Ishikawa (cell line): ENCODE results near the gene OR8D1.

Experiments
- CEBPB ChIP-seq: IDR thresholded peaks from 2 replicates; pipeline ENCODE4 v1.6.1; 2012
- CREB1 ChIP-seq: IDR thresholded peaks from 2 replicates; pipeline ENCODE4 v1.6.1; 2012; ENCODE audit warnings: low read depth
- EGR1 ChIP-seq: IDR thresholded peaks from 2 replicates; pipeline ENCODE4 v1.6.1; 2012
- EP300 ChIP-seq: IDR thresholded peaks from 2 replicates; pipeline ENCODE4 v1.6.1; 2012; ENCODE audit warnings: borderline replicate concordance
- FOXM1 ChIP-seq: IDR thresholded peaks from 2 replicates; pipeline ENCODE4 v1.6.1; 2012; ENCODE audit warnings: low read depth, borderline replicate concordance
- MAX ChIP-seq: IDR thresholded peaks from 2 replicates; pipeline ENCODE4 v1.6.1; 2012
- NFIC ChIP-seq: IDR thresholded peaks from 2 replicates; pipeline ENCODE4 v1.6.1; 2012
- RAD21 ChIP-seq: IDR thresholded peaks from 2 replicates; pipeline ENCODE4 v1.6.1; 2012; ENCODE audit warnings: low read depth
- TAF1 ChIP-seq: IDR thresholded peaks from 2 replicates; pipeline ENCODE4 v1.6.1; 2012; ENCODE audit warnings: low read depth, mild to moderate bottlenecking
- TCF12 ChIP-seq: IDR thresholded peaks from 2 replicates; pipeline ENCODE4 v1.6.1; 2012; ENCODE audit warnings: low read depth
- TEAD4 ChIP-seq: IDR thresholded peaks from 2 replicates; pipeline ENCODE4 v1.6.1; 2012
- YY1 ChIP-seq: IDR thresholded peaks from 2 replicates; pipeline ENCODE4 v1.6.1; 2012; ENCODE audit warnings: low read depth
- ZBTB7A ChIP-seq: IDR thresholded peaks from 2 replicates; pipeline ENCODE4 v1.6.1; 2012; ENCODE audit warnings: low read depth
- TF ChIP-seq, protein P1 (sequence below): IDR thresholded peaks from 2 replicates; pipeline ENCODE4 v1.6.1; 2012
- TF ChIP-seq, protein P2 (sequence below): IDR thresholded peaks from 2 replicates; pipeline ENCODE4 v1.6.1; 2012; ENCODE audit warnings: low read depth, mild to moderate bottlenecking

OR8D1 gene

DNA sequence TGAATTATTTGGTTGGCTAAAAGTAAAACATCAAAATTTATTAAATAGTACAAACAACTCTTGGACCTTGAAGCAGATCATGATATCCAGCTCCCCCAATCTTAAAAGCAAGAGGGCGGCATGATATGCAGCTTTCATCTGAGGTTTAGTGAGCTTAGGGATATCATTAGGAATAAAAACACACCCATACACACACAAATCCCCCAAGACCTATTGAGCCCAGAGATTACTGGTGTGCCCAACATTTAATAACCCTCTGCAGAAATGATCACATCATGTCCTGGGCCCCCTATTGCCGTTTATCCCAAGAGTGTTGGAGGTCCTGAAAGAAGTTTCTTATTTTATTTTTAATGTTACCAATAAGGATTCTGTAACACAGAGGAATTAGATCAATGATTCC, at the start of gene OR8D1:
Gene OR8D1, minus strand, starts transcription at position 101 of the 400 bp plus-strand sequence. CDS start 3,183 bp downstream, outside the sequence.
- TF ChIP-seq TAF1 (no peak), MAX (no peak), ZBTB7A (no peak), CEBPB (no peak), FOXM1 (no peak), CREB1 (no peak), TCF12 (no peak), EGR1 (no peak), YY1 (no peak), RAD21 (no peak), NFIC (no peak), TEAD4 (no peak), EP300 (no peak)
- TF ChIP-seq, protein P1, sequence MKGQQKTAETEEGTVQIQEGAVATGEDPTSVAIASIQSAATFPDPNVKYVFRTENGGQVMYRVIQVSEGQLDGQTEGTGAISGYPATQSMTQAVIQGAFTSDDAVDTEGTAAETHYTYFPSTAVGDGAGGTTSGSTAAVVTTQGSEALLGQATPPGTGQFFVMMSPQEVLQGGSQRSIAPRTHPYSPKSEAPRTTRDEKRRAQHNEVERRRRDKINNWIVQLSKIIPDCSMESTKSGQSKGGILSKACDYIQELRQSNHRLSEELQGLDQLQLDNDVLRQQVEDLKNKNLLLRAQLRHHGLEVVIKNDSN, result no peak
- TF ChIP-seq, protein P2, sequence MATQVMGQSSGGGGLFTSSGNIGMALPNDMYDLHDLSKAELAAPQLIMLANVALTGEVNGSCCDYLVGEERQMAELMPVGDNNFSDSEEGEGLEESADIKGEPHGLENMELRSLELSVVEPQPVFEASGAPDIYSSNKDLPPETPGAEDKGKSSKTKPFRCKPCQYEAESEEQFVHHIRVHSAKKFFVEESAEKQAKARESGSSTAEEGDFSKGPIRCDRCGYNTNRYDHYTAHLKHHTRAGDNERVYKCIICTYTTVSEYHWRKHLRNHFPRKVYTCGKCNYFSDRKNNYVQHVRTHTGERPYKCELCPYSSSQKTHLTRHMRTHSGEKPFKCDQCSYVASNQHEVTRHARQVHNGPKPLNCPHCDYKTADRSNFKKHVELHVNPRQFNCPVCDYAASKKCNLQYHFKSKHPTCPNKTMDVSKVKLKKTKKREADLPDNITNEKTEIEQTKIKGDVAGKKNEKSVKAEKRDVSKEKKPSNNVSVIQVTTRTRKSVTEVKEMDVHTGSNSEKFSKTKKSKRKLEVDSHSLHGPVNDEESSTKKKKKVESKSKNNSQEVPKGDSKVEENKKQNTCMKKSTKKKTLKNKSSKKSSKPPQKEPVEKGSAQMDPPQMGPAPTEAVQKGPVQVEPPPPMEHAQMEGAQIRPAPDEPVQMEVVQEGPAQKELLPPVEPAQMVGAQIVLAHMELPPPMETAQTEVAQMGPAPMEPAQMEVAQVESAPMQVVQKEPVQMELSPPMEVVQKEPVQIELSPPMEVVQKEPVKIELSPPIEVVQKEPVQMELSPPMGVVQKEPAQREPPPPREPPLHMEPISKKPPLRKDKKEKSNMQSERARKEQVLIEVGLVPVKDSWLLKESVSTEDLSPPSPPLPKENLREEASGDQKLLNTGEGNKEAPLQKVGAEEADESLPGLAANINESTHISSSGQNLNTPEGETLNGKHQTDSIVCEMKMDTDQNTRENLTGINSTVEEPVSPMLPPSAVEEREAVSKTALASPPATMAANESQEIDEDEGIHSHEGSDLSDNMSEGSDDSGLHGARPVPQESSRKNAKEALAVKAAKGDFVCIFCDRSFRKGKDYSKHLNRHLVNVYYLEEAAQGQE, result no peak

DNA sequence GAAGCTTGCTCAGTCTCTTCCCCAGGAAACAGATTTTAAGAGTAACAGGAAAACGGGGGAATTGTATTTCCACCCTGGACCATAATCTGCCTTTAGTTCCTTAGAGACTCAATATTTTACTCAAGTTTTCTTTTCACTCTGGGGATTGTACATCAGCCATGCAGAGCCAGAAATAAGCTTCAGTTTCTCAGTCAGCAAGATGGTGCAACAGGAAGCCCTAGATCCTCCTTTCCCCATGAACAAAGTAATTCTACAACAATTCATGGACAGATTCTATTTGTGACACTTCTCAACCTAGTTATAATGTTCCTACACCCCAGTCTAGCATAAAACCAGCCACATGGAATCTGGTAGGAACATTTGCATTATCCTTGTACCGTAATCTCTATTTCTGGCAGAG, 45.8 kb upstream of the OR8D1 start:
- no peak for TF ChIP-seq MAX
- TF ChIP-seq TEAD4, result no peak
- TF ChIP-seq EP300, result no peak
- TF ChIP-seq RAD21, result no peak

DNA sequence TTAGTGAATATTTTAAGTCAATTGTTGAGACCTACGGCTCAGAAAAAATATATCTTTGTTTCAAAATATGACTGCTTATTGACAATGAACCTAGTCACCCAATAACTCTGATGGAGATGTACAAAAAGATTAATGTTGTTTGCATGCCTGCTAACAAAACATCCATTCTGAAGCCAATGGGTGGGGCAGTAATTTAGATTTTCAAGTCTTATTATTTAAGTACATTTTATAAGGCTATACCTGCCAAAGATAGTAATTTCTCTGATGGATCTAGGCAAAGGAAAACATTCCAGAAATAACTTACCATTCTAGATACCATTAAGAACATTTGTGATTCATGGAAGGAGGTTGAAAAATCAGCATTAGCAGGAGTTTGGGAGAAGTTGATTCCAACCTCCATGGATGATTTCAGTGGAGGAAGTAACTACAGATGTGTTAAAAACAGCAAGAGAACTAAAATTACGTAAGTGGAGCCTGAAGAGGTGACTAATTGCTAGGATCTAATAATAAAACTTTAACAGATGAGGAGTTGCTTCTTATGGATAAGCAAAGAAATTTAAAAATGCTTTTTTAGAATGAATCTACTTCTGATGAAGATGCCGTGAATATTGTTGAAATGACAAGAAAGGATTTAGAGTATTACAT, 32.7 kb upstream of the OR8D1 start:
- TF ChIP-seq TCF12, result no peak
- no peak for TF ChIP-seq TAF1
- no peak for TF ChIP-seq EGR1
- TF ChIP-seq EP300, result no peak
- no peak for TF ChIP-seq TEAD4
- TF ChIP-seq CREB1, result no peak
- no peak for TF ChIP-seq MAX

GRCh38 chr11:124344346-124344745, 30.6 kb upstream of the OR8D1 start:
- TF ChIP-seq MAX (no peak), CEBPB (no peak), EP300 (no peak), FOXM1 (no peak), RAD21 (no peak), TEAD4 (no peak), CREB1 (no peak), EGR1 (no peak), TAF1 (no peak), NFIC (no peak), YY1 (no peak)
- TF ChIP-seq, protein P2, result no peak
- TF ChIP-seq, protein P1, result no peak

DNA sequence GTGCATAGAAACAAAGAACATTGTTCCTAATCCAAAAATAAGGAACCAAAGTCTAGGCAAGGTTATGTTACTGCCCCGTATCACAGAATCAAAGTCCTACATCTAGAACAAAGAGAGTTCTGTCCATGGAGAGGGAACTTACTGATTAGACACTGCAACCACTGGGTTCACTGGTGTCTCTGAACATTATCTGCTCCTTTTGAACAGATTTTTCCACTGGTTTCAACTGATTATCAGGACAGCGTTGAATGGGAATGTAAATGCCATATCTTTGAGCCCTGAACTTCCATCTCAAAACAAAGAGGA, 26.3 kb upstream of the OR8D1 start:
- no peak for TF ChIP-seq TEAD4
- TF ChIP-seq TAF1, result no peak
- TF ChIP-seq NFIC, result no peak
- TF ChIP-seq YY1, result no peak
- TF ChIP-seq, protein P1, result no peak
- TF ChIP-seq FOXM1, result no peak
- no peak for TF ChIP-seq ZBTB7A
- no peak for TF ChIP-seq EGR1
- no peak for TF ChIP-seq MAX
- TF ChIP-seq TCF12, result no peak
- TF ChIP-seq EP300, result no peak
- no peak for TF ChIP-seq RAD21
- no peak for TF ChIP-seq CEBPB
- TF ChIP-seq CREB1, result no peak
- TF ChIP-seq, protein P2, result no peak
